T-cell (primary cell): ENCODE measurements around the gene SYNE1. TPM values are rescaled to one million over a fixed set of nuclear protein-coding genes. Genes with fewer than 3 reads are reported as not detected.

Source experiments
- ATAC-seq, 4 experiments: fragments of 200-7000 bp in 3 of 4; fragments of 150-1000 bp in 1 of 4; cut with Tn5 transposase; replicated peaks in 1 of 4; 1 replicate in 3 of 4; 2 replicates in 1 of 4; pipeline ENCODE4 v1.10.0; 2021; ENCODE audit warnings: moderate library complexity in 3 of 4, mild to moderate bottlenecking in 2 of 4, moderate number of reproducible peaks in 1 of 4
- CTCF ChIA-PET, 2 donors: fragments of 300-600 bp; sonication (Branson Sonifier 250); formaldehyde crosslinking; loops; one replicate each; lab custom pipeline; 2022; ENCODE audit warnings: antibody characterized with exemption in 2 of 2; lab: Charles Lee
- POLR2A ChIA-PET, 2 donors: fragments of 300-600 bp; sonication (Branson Sonifier 250); formaldehyde crosslinking; loops; one replicate each; lab custom pipeline; 2022; ENCODE audit warnings: antibody characterized with exemption in 2 of 2; lab: Charles Lee
- DNase-seq, 35 experiments: peaks; one replicate each; pipeline versions ENCODE4 v3.0.0 to v3.0.0-alpha.2; 2013 to 2023
- H3K27ac ChIP-seq: one replicate; pipeline ENCODE4 v1.5.1; 2013; ENCODE audit warnings: low read length
- H3K27me3 ChIP-seq, 2 experiments: replicated peaks in 1 of 2; 1 replicate in 1 of 2; 2 replicates in 1 of 2; pipeline versions ENCODE4 v1.6.1 to v1.7.0; 2013; ENCODE audit warnings: low read length in 1 of 2, mixed read lengths in 1 of 2; ENCODE audit not compliant: control insufficient read depth in 2 of 2, insufficient read depth in 2 of 2; ENCODE audit errors: extremely low read depth in 1 of 2
- H3K36me3 ChIP-seq, 2 donors: 1 replicate in 1 of 2; 2 replicates in 1 of 2; pipeline versions ENCODE4 v1.6.1 to v1.7.0; 2013; ENCODE audit warnings: low read length in 1 of 2; ENCODE audit not compliant: control insufficient read depth in 2 of 2, insufficient read depth in 1 of 2; ENCODE audit errors: extremely low read depth in 1 of 2
- H3K4me1 ChIP-seq, 2 experiments: 1 replicate in 1 of 2; 2 replicates in 1 of 2; pipeline versions ENCODE4 v1.6.1 to v1.7.0; 2013; ENCODE audit warnings: low read length in 2 of 2, mixed read lengths in 1 of 2; ENCODE audit not compliant: insufficient read depth in 2 of 2, control insufficient read depth in 1 of 2; ENCODE audit errors: extremely low read depth in 1 of 2
- H3K4me3 ChIP-seq, 2 donors: 1 replicate in 1 of 2; 2 replicates in 1 of 2; pipeline versions ENCODE4 v1.5.1 to v1.7.0; 2013; ENCODE audit warnings: mild to moderate bottlenecking in 2 of 2, low read length in 1 of 2, moderate library complexity in 1 of 2; ENCODE audit not compliant: control insufficient read depth in 1 of 2; ENCODE audit errors: extremely low read depth in 1 of 2
- H3K9me3 ChIP-seq: 2 replicates; pipeline ENCODE4 v1.7.0; 2013
- H3K27ac Mint-ChIP-seq, 2 donors: one replicate each; pipeline ENCODE4 v1.8.0; 2020 to 2021; ENCODE audit warnings: mild to moderate bottlenecking in 2 of 2, mixed read lengths in 2 of 2
- H3K27me3 Mint-ChIP-seq, 2 donors: one replicate each; pipeline ENCODE4 v1.8.0; 2021 to 2022; ENCODE audit warnings: mixed read lengths in 2 of 2
- H3K36me3 Mint-ChIP-seq: one replicate; pipeline ENCODE4 v1.8.0; 2021; ENCODE audit warnings: mixed read lengths
- H3K4me1 Mint-ChIP-seq, 3 donors: one replicate each; pipeline ENCODE4 v1.8.0; 2020 to 2022; ENCODE audit warnings: mixed read lengths in 3 of 3, mild to moderate bottlenecking in 1 of 3
- H3K4me3 Mint-ChIP-seq, 3 donors: one replicate each; pipeline ENCODE4 v1.8.0; 2020 to 2022; ENCODE audit warnings: mild to moderate bottlenecking in 3 of 3, mixed read lengths in 3 of 3, moderate library complexity in 3 of 3
- H3K9me3 Mint-ChIP-seq, 3 donors: one replicate each; pipeline ENCODE4 v1.8.0; 2020 to 2022; ENCODE audit warnings: mixed read lengths in 3 of 3
- WGBS: methylation state at CpG from one replicate; pipeline ENCODE4 v1.1.5; 2013; ENCODE audit warnings: missing lambda C conversion rate; ENCODE audit not compliant: insufficient coverage; 5-methylcytosine and 5-hydroxymethylcytosine counted together
- total RNA-seq, 35 experiments: library from RNA in 6 of 35; stranded (reverse) in 6 of 35; fragments of 120-200 nt in 1 of 35; gene quantifications; one replicate each; pipeline versions ENCODE4 v1.2.1 to v1.2.4 and lab custom pipeline; 2013 to 2026

Gene SYNE1
- total RNA-seq, 5 donors from 2014 or later (not counting 1 experiment from before 2014, with no cell fraction given), result 174 to 235 (median 192) TPM

- Mint-ChIP-seq H3K9me3 (no peaks in the 10 kb centered on the region), H3K27ac (peak overlapping the region; percentile 7 to 50), H3K4me1 (peaks cover 0 to 5% (median 4%) of the 10 kb centered on the region in 3 donors), H3K4me3 (no peak overlapping the region), H3K27me3 (no peaks in the 10 kb centered on the region), H3K36me3 (peaks cover 57% of the 10 kb centered on the region)
- no peak overlapping the region for H3K4me3 ChIP-seq
- ChIA-PET POLR2A (no interaction called here), CTCF (no interaction called here)
- no peaks in the 10 kb centered on the region for H3K27me3 ChIP-seq
- H3K4me1 ChIP-seq, result no peaks in the 10 kb centered on the region
- H3K36me3 ChIP-seq, result peaks cover 12 to 83% of the 10 kb centered on the region in 2 donors
- DNase-seq, result no peak
- H3K9me3 ChIP-seq, result no peaks in the 10 kb centered on the region
- no peak for ATAC-seq
- H3K27ac ChIP-seq, result no peak overlapping the region
- WGBS, result 88% methylated on average over 6 of the region's 8 CpGs
Measured at GRCh38 chr6:152155792-152156191, 481.4 kb downstream of the SYNE1 start.

- Histone ChIP-seq H3K9me3 (no peaks in the 10 kb centered on the region), H3K4me3 (no peak overlapping the region), H3K27ac (no peak overlapping the region), H3K4me1 (no peaks in the 10 kb centered on the region), H3K36me3 (peaks cover 6 to 87% of the 10 kb centered on the region in 2 donors), H3K27me3 (no peaks in the 10 kb centered on the region)
- no peak for DNase-seq
- Mint-ChIP-seq H3K9me3 (no peaks in the 10 kb centered on the region), H3K4me3 (no peak overlapping the region), H3K27ac (peak overlapping the region in 1 of 2 donors; percentile 16), H3K27me3 (no peaks in the 10 kb centered on the region), H3K36me3 (peaks cover 67% of the 10 kb centered on the region), H3K4me1 (no peaks in the 10 kb centered on the region)
- CTCF ChIA-PET, result no interaction called here
- no peak for ATAC-seq
- POLR2A ChIA-PET, result no interaction called here
- WGBS, result 85% methylated on average over 13 of the region's 17 CpGs
Measured at GRCh38 chr6:152154559-152155356, 482.4 kb downstream of the SYNE1 start.

- Mint-ChIP-seq H3K27ac (peak overlapping the region; percentile 18 to 72), H3K36me3 (peaks cover 82% of the 10 kb centered on the region), H3K9me3 (no peaks in the 10 kb centered on the region), H3K27me3 (no peaks in the 10 kb centered on the region), H3K4me1 (peaks cover 0 to 5% (median 3%) of the 10 kb centered on the region in 3 donors), H3K4me3 (no peak overlapping the region)
- Histone ChIP-seq H3K4me1 (no peaks in the 10 kb centered on the region), H3K27ac (no peak overlapping the region), H3K9me3 (no peaks in the 10 kb centered on the region), H3K36me3 (peaks cover 21 to 97% of the 10 kb centered on the region in 2 donors), H3K27me3 (no peaks in the 10 kb centered on the region), H3K4me3 (no peak overlapping the region)
- DNase-seq (no peak), ATAC-seq (no peak)
- POLR2A ChIA-PET, result no interaction called here
- CTCF ChIA-PET, result interaction anchor here in 1 of 2 donors (0.7 to 1.0 kb wide), 2 partner anchors 116 to 461 kb away, joined by 3 read pairs; no protein-coding TSS in a partner anchor
- WGBS, result 85% methylated on average over 10 of the region's 13 CpGs
Measured at GRCh38 chr6:152151920-152152319, 485.2 kb downstream of the SYNE1 start.

GRCh38 chr6:152150196-152150595 lies 487.0 kb downstream of the SYNE1 start:
- Mint-ChIP-seq H3K27ac (peak overlapping the region; percentile 12 to 63), H3K9me3 (no peaks in the 10 kb centered on the region), H3K27me3 (no peaks in the 10 kb centered on the region), H3K36me3 (peaks cover 79% of the 10 kb centered on the region), H3K4me3 (no peak overlapping the region), H3K4me1 (peaks cover 0 to 5% (median 3%) of the 10 kb centered on the region in 3 donors)
- H3K9me3 ChIP-seq, result no peaks in the 10 kb centered on the region
- H3K27ac ChIP-seq, result no peak overlapping the region
- WGBS, result no CpG with 5 or more reads among the region's 3 CpGs
- DNase-seq, result no peak
- no peaks in the 10 kb centered on the region for H3K27me3 ChIP-seq
- no peak overlapping the region for H3K4me3 ChIP-seq
- H3K4me1 ChIP-seq, result no peaks in the 10 kb centered on the region
- peaks cover 15 to 96% of the 10 kb centered on the region in 2 donors for H3K36me3 ChIP-seq
- POLR2A ChIA-PET, result no interaction called here
- CTCF ChIA-PET, result no interaction called here
- ATAC-seq, result no peak

- H3K36me3 Mint-ChIP-seq, result peaks cover 79% of the 10 kb centered on the region
- ATAC-seq (no peak), DNase-seq (no peak)
- ChIA-PET POLR2A (interaction anchor here in 1 of 2 donors (0.8 kb wide), 1 partner anchor 17 kb away, joined by 4 read pairs; no protein-coding TSS in a partner anchor), CTCF (interaction anchor here in 1 of 2 donors (0.6 to 0.7 kb wide), 2 partner anchors 12 to 456 kb away, joined by 3 to 4 read pairs; no protein-coding TSS in a partner anchor)
- no peak overlapping the region for H3K27ac Mint-ChIP-seq
- whole genome bisulfite sequencing, result no CpG with 5 or more reads among the region's 1 CpG
- no peaks in the 10 kb centered on the region for H3K9me3 Mint-ChIP-seq
- H3K4me1 Mint-ChIP-seq, result peaks cover 0 to 5% (median 3%) of the 10 kb centered on the region in 3 donors
- no peaks in the 10 kb centered on the region for H3K27me3 ChIP-seq
- H3K27ac ChIP-seq, result no peak overlapping the region
- H3K27me3 Mint-ChIP-seq, result no peaks in the 10 kb centered on the region
- no peaks in the 10 kb centered on the region for H3K4me1 ChIP-seq
- H3K9me3 ChIP-seq, result no peaks in the 10 kb centered on the region
- H3K4me3 Mint-ChIP-seq, result no peak overlapping the region
- peaks cover 15 to 97% of the 10 kb centered on the region in 2 donors for H3K36me3 ChIP-seq
- H3K4me3 ChIP-seq, result no peak overlapping the region
Measured at GRCh38 chr6:152148412-152148811, 488.8 kb downstream of the SYNE1 start.

- peaks cover 0 to 5% (median 3%) of the 10 kb centered on the region in 3 donors for H3K4me1 Mint-ChIP-seq
- Histone ChIP-seq H3K36me3 (peaks cover 15 to 98% of the 10 kb centered on the region in 2 donors), H3K4me1 (no peaks in the 10 kb centered on the region), H3K9me3 (no peaks in the 10 kb centered on the region), H3K27ac (no peak overlapping the region), H3K27me3 (no peaks in the 10 kb centered on the region), H3K4me3 (no peak overlapping the region)
- no peaks in the 10 kb centered on the region for H3K27me3 Mint-ChIP-seq
- CTCF ChIA-PET, result no interaction called here
- POLR2A ChIA-PET, result no interaction called here
- DNase-seq (no peak), ATAC-seq (no peak)
- H3K9me3 Mint-ChIP-seq, result no peaks in the 10 kb centered on the region
- no peak overlapping the region for H3K4me3 Mint-ChIP-seq
- H3K27ac Mint-ChIP-seq, result peak overlapping the region in 1 of 2 donors; percentile 28
- H3K36me3 Mint-ChIP-seq, result peaks cover 83% of the 10 kb centered on the region
- WGBS, result 93% methylated on average over 4 of the region's 6 CpGs
Measured at GRCh38 chr6:152147269-152147668, 489.9 kb downstream of the SYNE1 start.
